Liver (tissue), 9 donors: ENCODE measurements around the gene LAMA2. TPM values are rescaled to one million over a fixed set of nuclear protein-coding genes. Genes with fewer than 3 reads are reported as not detected.

ENCODE experiments used
- DNase-seq: peaks from one replicate; pipeline ENCODE4 v3.0.0-alpha.2; 2017; ENCODE audit warnings: low spot score
- H3K27ac ChIP-seq, 2 donors: one replicate each; pipeline ENCODE4 v1.7.0; 2013; ENCODE audit warnings: inconsistent platforms in 2 of 2, low read length in 2 of 2, control low read depth in 1 of 2, low read depth in 1 of 2, mild to moderate bottlenecking in 1 of 2
- H3K27me3 ChIP-seq, 4 donors: one replicate each; pipeline versions ENCODE4 v1.6.1 to v1.7.0; 2013; ENCODE audit warnings: low read length in 3 of 4, inconsistent platforms in 1 of 4, mild to moderate bottlenecking in 1 of 4, moderate library complexity in 1 of 4; ENCODE audit not compliant: control insufficient read depth in 4 of 4, insufficient read depth in 4 of 4
- H3K36me3 ChIP-seq, 4 donors: one replicate each; pipeline versions ENCODE4 v1.6.1 to v1.7.0; 2013; ENCODE audit warnings: low read length in 3 of 4, mild to moderate bottlenecking in 3 of 4, low read depth in 1 of 4, moderate library complexity in 1 of 4; ENCODE audit not compliant: control insufficient read depth in 4 of 4, insufficient read depth in 3 of 4
- H3K4me1 ChIP-seq, 4 donors: one replicate each; pipeline versions ENCODE4 v1.6.1 to v1.7.0; 2013; ENCODE audit warnings: low read length in 3 of 4, mild to moderate bottlenecking in 3 of 4, moderate library complexity in 1 of 4; ENCODE audit not compliant: control insufficient read depth in 4 of 4, insufficient read depth in 4 of 4
- H3K4me3 ChIP-seq, 3 donors: one replicate each; pipeline versions ENCODE4 v1.6.1 to v1.7.0; 2013; ENCODE audit warnings: low read length in 3 of 3, control low read depth in 1 of 3, low read depth in 1 of 3, mild to moderate bottlenecking in 1 of 3
- H3K9ac ChIP-seq, 2 donors: one replicate each; pipeline ENCODE4 v1.7.0; 2013; ENCODE audit warnings: low read length in 2 of 2, mild to moderate bottlenecking in 2 of 2, moderate library complexity in 2 of 2, control low read depth in 1 of 2, low read depth in 1 of 2
- H3K9me3 ChIP-seq, 4 donors: one replicate each; pipeline versions ENCODE4 v1.6.1 to v1.7.0; 2013; ENCODE audit warnings: low read length in 3 of 4; ENCODE audit not compliant: control insufficient read depth in 4 of 4
- ATF3 ChIP-seq: IDR thresholded peaks from 2 replicates; pipeline ENCODE4 v1.6.1; 2016; ENCODE audit warnings: antibody characterized with exemption
- EGR1 ChIP-seq, 2 donors: IDR thresholded peaks; 2 replicates each; pipeline ENCODE4 v1.6.1; 2016 to 2018; ENCODE audit warnings: antibody characterized with exemption in 2 of 2, low read depth in 2 of 2
- FOXA2 ChIP-seq: IDR thresholded peaks from 2 replicates; pipeline ENCODE4 v1.6.1; 2016; ENCODE audit warnings: antibody characterized with exemption
- GABPA ChIP-seq, 2 donors: IDR thresholded peaks in 1 of 2; conservative IDR thresholded peaks in 1 of 2; 2 replicates each; pipeline ENCODE4 v1.6.1; 2016; ENCODE audit warnings: antibody characterized with exemption in 2 of 2, mild to moderate bottlenecking in 1 of 2, moderate library complexity in 1 of 2
- HNF4A ChIP-seq, 2 donors: conservative IDR thresholded peaks; 2 replicates each; pipeline ENCODE4 v1.6.1; 2016; ENCODE audit warnings: antibody characterized with exemption in 2 of 2, mild to moderate bottlenecking in 2 of 2
- HNF4G ChIP-seq: IDR thresholded peaks from 2 replicates; pipeline ENCODE4 v1.6.1; 2016; ENCODE audit warnings: antibody characterized with exemption
- JUND ChIP-seq, 2 donors: IDR thresholded peaks; 2 replicates each; pipeline ENCODE4 v1.6.1; 2016; ENCODE audit warnings: antibody characterized with exemption in 2 of 2
- NR2F2 ChIP-seq: IDR thresholded peaks from 2 replicates; pipeline ENCODE4 v1.6.1; 2016; ENCODE audit warnings: antibody characterized with exemption
- RAD21 ChIP-seq, 2 donors: IDR thresholded peaks; 2 replicates each; pipeline ENCODE4 v1.6.1; 2016; ENCODE audit warnings: antibody characterized with exemption in 2 of 2, mild to moderate bottlenecking in 2 of 2
- REST ChIP-seq: IDR thresholded peaks from 2 replicates; pipeline ENCODE4 v1.6.1; 2016; ENCODE audit warnings: antibody characterized with exemption, mild to moderate bottlenecking
- SP1 ChIP-seq: IDR thresholded peaks from 2 replicates; pipeline ENCODE4 v1.6.1; 2018; ENCODE audit warnings: antibody characterized with exemption, mild to moderate bottlenecking
- TAF1 ChIP-seq: conservative IDR thresholded peaks from 2 replicates; pipeline ENCODE4 v1.6.1; 2016; ENCODE audit warnings: antibody characterized with exemption, mild to moderate bottlenecking
- YY1 ChIP-seq: IDR thresholded peaks from 2 replicates; pipeline ENCODE4 v1.6.1; 2016; ENCODE audit warnings: antibody characterized with exemption, mild to moderate bottlenecking
- WGBS: extraction: QIAGEN DNeasy Blood & Tissue Kit; methylation state at CpG from one replicate; pipeline ENCODE4 v1.1.7; 2013; 5-methylcytosine and 5-hydroxymethylcytosine counted together
- polyA plus RNA-seq, 2 donors: library from polyadenylated mRNA; stranded (reverse) in 1 of 2; unstranded in 1 of 2; fragments of 200-250 nt in 1 of 2; fragments of >200 nt in 1 of 2; fragmentation: Nextera tagmentation in 1 of 2; extraction: Ambion mirVana in 1 of 2; gene quantifications; one replicate each; pipeline versions ENCODE4 v1.2.1 to v1.2.3, GENCODE V29; 2013 to 2015
- total RNA-seq, 2 donors: library from RNA; depleted of rRNA; stranded (reverse); fragments of >200 nt; gene quantifications; one replicate each; pipeline ENCODE4 v1.2.3, GENCODE V29; 2014
- TF ChIP-seq, protein P1 (sequence below): IDR thresholded peaks from 2 replicates; pipeline ENCODE4 v1.6.1; 2016; ENCODE audit warnings: antibody characterized with exemption
- TF ChIP-seq, protein P2 (sequence below): IDR thresholded peaks from 2 replicates; pipeline ENCODE4 v1.6.1; 2016; ENCODE audit warnings: antibody characterized with exemption
- donor health status: healthy.
- donor health status: healthy.
- donor health status: healthy.
- donor health status: healthy.
- donor health status: healthy.

The LAMA2 gene
- total and polyA plus RNA-seq, 4 donors = 1.3 to 17.0 (median 3.0) TPM

DNA sequence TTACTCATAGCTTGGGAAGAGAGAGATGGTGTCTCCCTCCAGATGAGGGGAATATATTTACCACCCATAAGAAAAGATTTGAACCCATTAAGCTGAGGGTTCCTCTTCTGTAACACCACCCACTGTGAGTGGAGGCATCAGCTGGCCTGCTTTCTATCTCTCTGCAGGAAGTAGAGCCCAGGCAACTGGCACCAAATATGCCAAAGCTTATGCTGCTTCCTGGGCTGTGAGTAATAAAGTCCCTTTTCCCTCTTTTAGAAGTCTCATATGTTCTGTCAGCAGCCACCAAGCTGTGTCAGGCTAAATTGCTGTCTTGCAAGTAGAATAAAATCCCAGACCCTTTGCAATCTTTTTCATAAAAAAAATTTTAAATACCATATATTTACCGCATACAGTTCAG is 241.4 kb downstream of the LAMA2 start:
- Histone ChIP-seq H3K27me3 (peaks cover 0 to 7% (median 0%) of the 10 kb centered on the region in 4 donors), H3K9me3 (no peaks in the 10 kb centered on the region), H3K4me1 (no peaks in the 10 kb centered on the region), H3K4me3 (no peak overlapping the region), H3K36me3 (no peaks in the 10 kb centered on the region), H3K27ac (no peak overlapping the region), H3K9ac (no peak overlapping the region)
- TF ChIP-seq EGR1 (IDR thresholded peaks at IDR 0.05; ENCODE audit: low read depth in 2 of 2) (no peak), NR2F2 (no peak), RAD21 (IDR thresholded peaks at IDR 0.05) (no peak), SP1 (no peak), ATF3 (no peak), GABPA (IDR thresholded peaks at IDR 0.05 in 1 of 2, conservative IDR thresholded peaks at IDR 0.05 in 1 of 2) (no peak), HNF4G (no peak), FOXA2 (no peak)
- TF ChIP-seq, protein P1, sequence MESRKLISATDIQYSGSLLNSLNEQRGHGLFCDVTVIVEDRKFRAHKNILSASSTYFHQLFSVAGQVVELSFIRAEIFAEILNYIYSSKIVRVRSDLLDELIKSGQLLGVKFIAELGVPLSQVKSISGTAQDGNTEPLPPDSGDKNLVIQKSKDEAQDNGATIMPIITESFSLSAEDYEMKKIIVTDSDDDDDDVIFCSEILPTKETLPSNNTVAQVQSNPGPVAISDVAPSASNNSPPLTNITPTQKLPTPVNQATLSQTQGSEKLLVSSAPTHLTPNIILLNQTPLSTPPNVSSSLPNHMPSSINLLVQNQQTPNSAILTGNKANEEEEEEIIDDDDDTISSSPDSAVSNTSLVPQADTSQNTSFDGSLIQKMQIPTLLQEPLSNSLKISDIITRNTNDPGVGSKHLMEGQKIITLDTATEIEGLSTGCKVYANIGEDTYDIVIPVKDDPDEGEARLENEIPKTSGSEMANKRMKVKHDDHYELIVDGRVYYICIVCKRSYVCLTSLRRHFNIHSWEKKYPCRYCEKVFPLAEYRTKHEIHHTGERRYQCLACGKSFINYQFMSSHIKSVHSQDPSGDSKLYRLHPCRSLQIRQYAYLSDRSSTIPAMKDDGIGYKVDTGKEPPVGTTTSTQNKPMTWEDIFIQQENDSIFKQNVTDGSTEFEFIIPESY = no peak
- TF ChIP-seq, protein P2, sequence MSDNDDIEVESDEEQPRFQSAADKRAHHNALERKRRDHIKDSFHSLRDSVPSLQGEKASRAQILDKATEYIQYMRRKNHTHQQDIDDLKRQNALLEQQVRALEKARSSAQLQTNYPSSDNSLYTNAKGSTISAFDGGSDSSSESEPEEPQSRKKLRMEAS = no peak
- WGBS = 93% methylated on average over 1 of the region's 1 CpG
- DNase-seq = no peak

DNA sequence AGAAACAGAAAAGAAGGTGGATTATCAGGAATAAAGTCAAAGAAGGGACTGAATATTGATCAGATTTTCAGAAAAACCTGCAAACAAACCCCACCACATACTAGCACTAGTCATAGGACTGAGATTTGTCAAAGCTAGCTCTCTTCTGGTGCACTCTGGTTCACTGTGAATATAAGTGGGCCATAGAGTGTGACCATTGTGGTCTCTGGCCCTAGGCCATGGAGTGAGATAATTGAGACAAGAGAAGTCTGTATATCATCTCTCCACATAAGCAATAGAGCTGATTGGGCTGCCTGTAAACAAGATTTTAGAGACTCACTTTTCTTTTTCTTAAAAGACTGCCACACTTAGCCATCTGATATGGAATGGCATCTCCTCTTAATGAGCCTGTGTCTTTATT is 247.2 kb downstream of the LAMA2 start:
- H3K9me3 ChIP-seq = no peaks in the 10 kb centered on the region
- H3K9ac ChIP-seq = no peak overlapping the region
- TF ChIP-seq HNF4G = no peak
- TF ChIP-seq, protein P1 = no peak
- TF ChIP-seq YY1 = no peak
- TF ChIP-seq SP1 = no peak
- TF ChIP-seq RAD21 (IDR thresholded peaks at IDR 0.05) = no peak
- no peak for TF ChIP-seq GABPA (IDR thresholded peaks at IDR 0.05 in 1 of 2, conservative IDR thresholded peaks at IDR 0.05 in 1 of 2)
- no peak for TF ChIP-seq NR2F2
- no peak for TF ChIP-seq JUND (IDR thresholded peaks at IDR 0.05)
- TF ChIP-seq TAF1 = no peak
- TF ChIP-seq HNF4A (conservative IDR thresholded peaks at IDR 0.05) = no peak
- TF ChIP-seq REST = no peak
- peaks cover 0 to 4% (median 0%) of the 10 kb centered on the region in 4 donors for H3K27me3 ChIP-seq
- no peak overlapping the region for H3K27ac ChIP-seq
- no peaks in the 10 kb centered on the region for H3K4me1 ChIP-seq
- no peaks in the 10 kb centered on the region for H3K36me3 ChIP-seq
- no peak overlapping the region for H3K4me3 ChIP-seq
- DNase-seq = no peak
